Vagina (tissue), 2 donors: ENCODE measurements around the gene PIGS. TPM values are rescaled to one million over a fixed set of nuclear protein-coding genes. Genes with fewer than 3 reads are reported as not detected.

Experiments used
- DNase-seq, 2 donors: peaks; one replicate each; pipeline ENCODE4 v3.0.0-alpha.2; 2017; ENCODE audit errors: extremely low spot score in 2 of 2
- H3K27ac ChIP-seq: fragments of 200-600 bp; sonication (generic); one replicate; pipeline ENCODE4 v1.5.1; 2019
- H3K27me3 ChIP-seq: fragments of 200-600 bp; sonication (generic); one replicate; pipeline ENCODE4 v1.5.1; 2019
- H3K36me3 ChIP-seq, 2 donors: fragments of 200-600 bp; sonication (generic); one replicate each; pipeline ENCODE4 v1.5.1; 2017 to 2019
- H3K4me1 ChIP-seq: fragments of 200-600 bp; sonication (generic); one replicate; pipeline ENCODE4 v1.5.1; 2019
- H3K4me3 ChIP-seq, 2 donors: fragments of 200-600 bp; sonication (generic); 1 replicate in 1 of 2; 2 replicates in 1 of 2; pipeline ENCODE4 v1.5.1; 2016 to 2019
- H3K9me3 ChIP-seq: fragments of 200-600 bp; sonication (generic); one replicate; pipeline ENCODE4 v1.5.1; 2019
- CTCF ChIP-seq, 3 experiments: fragments of 450-650 bp in 2 of 3; fragments of 200-600 bp in 1 of 3; sonication (generic) in 1 of 3; IDR thresholded peaks; one replicate each; pipeline ENCODE4 v1.5.1; 2017 to 2019; ENCODE audit warnings: antibody characterized with exemption in 3 of 3, mild to moderate bottlenecking in 2 of 3, moderate library complexity in 2 of 3
- POLR2A ChIP-seq, 2 donors: fragments of 450-650 bp; IDR thresholded peaks; one replicate each; pipeline ENCODE4 v1.6.1; 2017; ENCODE audit warnings: antibody characterized with exemption in 2 of 2, mild to moderate bottlenecking in 2 of 2, moderate library complexity in 2 of 2
- POLR2AphosphoS5 ChIP-seq, 2 donors: sonication (generic); formaldehyde crosslinking; IDR thresholded peaks; one replicate each; pipeline ENCODE4 v1.9.0; 2017; ENCODE audit warnings: antibody characterized with exemption in 2 of 2, mild to moderate bottlenecking in 2 of 2, low read depth in 1 of 2; ENCODE audit not compliant: insufficient read depth in 1 of 2
- intact Hi-C: fragments of 100-400 bp; cut with DNase I; formaldehyde crosslinking; loops from one replicate; pipeline ENCODE4 v1.15.1; 2023
- total RNA-seq: library from RNA; depleted of rRNA; stranded (reverse); fragments of >200 nt; gene quantifications from one replicate; pipeline ENCODE4 v1.2.3, GENCODE V29; 2016

PIGS gene
- total RNA-seq, 1 donor from 2014 or later = 22.8 TPM

DNA sequence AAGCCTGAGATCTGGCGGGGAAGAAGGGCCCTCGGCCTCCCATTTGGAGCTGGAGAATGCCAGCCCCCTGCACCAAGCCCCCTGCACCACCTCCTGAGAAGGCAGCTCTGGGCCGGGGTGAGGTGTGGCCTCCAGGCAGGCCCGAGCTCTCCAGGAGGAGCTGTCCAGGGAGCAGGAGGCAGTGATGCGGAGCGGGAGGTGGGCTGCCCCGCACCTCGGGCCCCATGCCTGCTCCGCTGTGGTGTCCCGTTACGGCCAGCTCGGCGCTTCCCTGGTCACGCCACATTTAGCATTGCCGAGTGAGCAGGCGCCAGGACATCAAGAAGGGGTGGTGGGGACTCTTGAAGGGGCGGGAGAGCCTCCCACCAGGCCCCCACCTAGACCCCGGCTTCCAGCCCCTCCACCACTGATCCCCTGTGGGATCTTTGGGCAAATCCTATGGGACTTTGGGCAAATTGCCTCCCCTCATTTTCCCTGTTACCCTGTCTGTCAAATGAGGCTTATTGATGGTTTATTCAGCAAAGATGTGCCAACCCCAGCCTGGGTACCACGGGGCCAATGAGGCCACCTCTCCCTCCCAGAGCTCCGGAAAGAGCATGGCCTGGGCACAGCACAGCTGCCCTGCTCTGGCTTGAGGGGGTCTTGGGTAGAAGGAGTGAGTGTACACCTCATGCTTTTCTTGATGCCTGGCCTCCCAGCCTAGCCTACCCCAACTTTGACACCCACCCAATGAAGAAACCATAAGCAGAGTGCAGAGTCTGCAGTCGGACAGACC lies 49.8 kb downstream of the PIGS start:
- no peaks in the 10 kb centered on the region for H3K36me3 ChIP-seq
- TF ChIP-seq POLR2A (IDR thresholded peaks at IDR 0.05) (no peak), POLR2AphosphoS5 (IDR thresholded peaks at IDR 0.05; ENCODE audit: insufficient read depth in 1 of 2, low read depth in 1 of 2) (no peak), CTCF (IDR thresholded peaks at IDR 0.05) (no peak)
- DNase-seq = no peak
- intact Hi-C loops = no loop called here
- H3K27ac ChIP-seq = no peak overlapping the region
- no peaks in the 10 kb centered on the region for H3K27me3 ChIP-seq
- H3K4me3 ChIP-seq = no peak overlapping the region
- H3K9me3 ChIP-seq = no peaks in the 10 kb centered on the region
- H3K4me1 ChIP-seq = peaks cover 20% of the 10 kb centered on the region

DNA sequence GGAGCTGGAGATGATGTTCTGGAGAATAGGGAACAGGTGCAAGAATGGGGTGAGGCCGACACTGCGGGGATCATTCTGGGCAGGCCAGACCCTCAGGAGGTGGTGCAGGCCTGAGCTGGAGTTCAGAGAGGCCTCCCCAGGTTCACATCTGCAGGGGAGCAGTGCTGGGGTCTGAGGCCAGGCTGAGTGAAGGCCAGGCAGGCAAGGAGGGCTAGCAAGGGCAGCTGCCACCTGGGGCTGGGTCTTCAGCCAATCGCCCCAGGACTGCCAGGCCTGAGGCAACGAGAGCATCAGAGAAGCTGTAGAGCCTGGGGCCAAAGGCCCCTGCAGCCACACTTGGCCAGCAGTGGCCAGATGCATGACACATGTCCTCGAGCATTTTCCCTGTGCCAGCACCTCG lies 50.6 kb downstream of the PIGS start:
- no peak for DNase-seq
- Histone ChIP-seq H3K27ac (no peak overlapping the region), H3K27me3 (no peaks in the 10 kb centered on the region), H3K36me3 (no peaks in the 10 kb centered on the region), H3K4me1 (peaks cover 12% of the 10 kb centered on the region), H3K9me3 (no peaks in the 10 kb centered on the region), H3K4me3 (no peak overlapping the region)
- intact Hi-C loops = no loop called here
- no peak for TF ChIP-seq POLR2AphosphoS5 (IDR thresholded peaks at IDR 0.05; ENCODE audit: insufficient read depth in 1 of 2, low read depth in 1 of 2)
- no peak for TF ChIP-seq POLR2A (IDR thresholded peaks at IDR 0.05)
- no peak for TF ChIP-seq CTCF (IDR thresholded peaks at IDR 0.05)

DNA sequence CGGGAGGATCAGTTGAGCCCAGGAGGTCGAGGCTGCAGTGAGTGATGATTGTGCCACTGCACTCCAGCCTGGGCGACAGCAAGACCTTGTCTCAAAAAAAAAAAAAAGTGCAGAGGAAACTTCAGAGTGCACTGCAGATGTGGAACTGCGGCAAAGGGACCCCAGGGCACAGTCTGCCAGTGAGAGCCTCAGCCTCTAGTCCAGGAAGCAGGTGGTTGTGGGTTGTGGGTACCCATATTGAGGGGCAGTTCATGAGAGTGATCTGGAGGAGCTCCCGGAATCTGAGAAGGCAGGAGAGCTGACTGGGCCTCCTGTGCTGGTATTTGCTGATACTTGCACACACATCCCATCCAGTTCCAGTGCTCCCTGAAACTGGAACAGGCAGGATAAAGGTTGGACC lies 52.1 kb downstream of the PIGS start:
- TF ChIP-seq POLR2AphosphoS5 (IDR thresholded peaks at IDR 0.05; ENCODE audit: insufficient read depth in 1 of 2, low read depth in 1 of 2) (no peak), CTCF (IDR thresholded peaks at IDR 0.05) (no peak), POLR2A (IDR thresholded peaks at IDR 0.05) (no peak)
- no peak overlapping the region for H3K4me3 ChIP-seq
- DNase-seq = no peak
- intact Hi-C loops = no loop called here
- peaks cover 9% of the 10 kb centered on the region for H3K4me1 ChIP-seq
- H3K9me3 ChIP-seq = no peaks in the 10 kb centered on the region
- H3K27ac ChIP-seq = no peak overlapping the region
- no peaks in the 10 kb centered on the region for H3K27me3 ChIP-seq
- H3K36me3 ChIP-seq = no peaks in the 10 kb centered on the region

DNA sequence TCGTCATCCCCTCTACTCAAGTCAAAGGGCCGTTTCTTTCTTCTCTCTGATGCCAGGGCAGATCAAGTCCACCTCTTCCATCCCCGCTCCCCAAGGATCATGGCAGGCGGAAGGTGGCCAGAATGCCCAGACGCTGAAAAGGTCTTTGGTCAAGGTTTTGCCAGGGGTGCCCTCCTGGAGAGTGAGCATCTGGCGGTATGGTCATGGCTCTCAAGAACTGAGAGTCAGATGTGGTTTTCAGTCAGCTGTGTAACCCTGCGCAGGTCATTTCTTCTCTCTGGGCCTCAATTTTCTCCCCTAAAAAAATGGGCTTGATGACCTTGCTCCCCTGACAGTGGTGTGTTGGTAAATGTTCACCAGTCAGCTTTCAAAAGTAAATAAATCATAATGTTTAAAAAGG lies 52.7 kb downstream of the PIGS start:
- TF ChIP-seq POLR2A (IDR thresholded peaks at IDR 0.05) = no peak
- no peak for TF ChIP-seq POLR2AphosphoS5 (IDR thresholded peaks at IDR 0.05; ENCODE audit: insufficient read depth in 1 of 2, low read depth in 1 of 2)
- no peak for TF ChIP-seq CTCF (IDR thresholded peaks at IDR 0.05)
- intact Hi-C loops = no loop called here
- Histone ChIP-seq H3K27me3 (no peaks in the 10 kb centered on the region), H3K36me3 (no peaks in the 10 kb centered on the region), H3K4me1 (peaks cover 16% of the 10 kb centered on the region), H3K27ac (no peak overlapping the region), H3K9me3 (no peaks in the 10 kb centered on the region), H3K4me3 (no peak overlapping the region)
- no peak for DNase-seq

GRCh38 chr17:28518132-28518531 lies 53.2 kb downstream of the PIGS start:
- H3K36me3 ChIP-seq = no peaks in the 10 kb centered on the region
- no peak for DNase-seq
- H3K4me1 ChIP-seq = peaks cover 18% of the 10 kb centered on the region
- intact Hi-C loops = no loop called here
- H3K4me3 ChIP-seq = no peak overlapping the region
- H3K27me3 ChIP-seq = no peaks in the 10 kb centered on the region
- TF ChIP-seq POLR2A (IDR thresholded peaks at IDR 0.05) (no peak), POLR2AphosphoS5 (IDR thresholded peaks at IDR 0.05; ENCODE audit: insufficient read depth in 1 of 2, low read depth in 1 of 2) (no peak), CTCF (IDR thresholded peaks at IDR 0.05) (no peak)
- H3K9me3 ChIP-seq = no peaks in the 10 kb centered on the region
- no peak overlapping the region for H3K27ac ChIP-seq
